HCT116 (cell line): ENCODE results near the gene ANTXRL. TPM values are rescaled to one million over a fixed set of nuclear protein-coding genes. Genes with fewer than 3 reads are reported as not detected.

Experiments used
- ATAC-seq: fragments of 200-7000 bp; cut with Tn5 transposase; 2 replicates; pipeline ENCODE4 v1.9.1; 2020; ENCODE audit warnings: mild to moderate bottlenecking, moderate library complexity
- BruUV-seq: library from RNA; stranded (reverse); fragments of 400-500 nt; replicated peaks from 2 replicates; lab custom pipeline; 2021; lab: Mats Ljungman, UMichigan
- CTCF ChIA-PET: fragments of 300-600 bp; sonication (Branson Sonifier 250); formaldehyde crosslinking; loops from one replicate; lab custom pipeline; 2021; ENCODE audit warnings: antibody characterized with exemption; lab: Charles Lee
- POLR2A ChIA-PET: fragments of 300-600, 350-600 bp; sonication (Branson Sonifier 250); formaldehyde crosslinking; loops from one replicate; lab custom pipeline; 2021; ENCODE audit warnings: antibody characterized with exemption; lab: Charles Lee
- RAD21 ChIA-PET, 2 experiments: fragments of 300-600 bp; sonication (Branson Sonifier 250); formaldehyde crosslinking; loops; one replicate each; lab custom pipeline; 2023; ENCODE audit warnings: low total read pairs in 2 of 2; ENCODE audit not compliant: uncharacterized antibody in 2 of 2, unreplicated experiment in 2 of 2, low non-redundant PET in 1 of 2; lab: Charles Lee
- DNase-seq: peaks from one replicate; pipeline ENCODE4 v3.0.0-alpha.2; 2010; ENCODE audit warnings: low read depth, low spot score
- H2AFZ ChIP-seq: fragments of 200-600 bp; shearing (Covaris generic), sonication (generic); 2 replicates; pipeline ENCODE4 v1.6.1; 2017; ENCODE audit warnings: low read depth, mixed run types, mixed read lengths, antibody characterized with exemption, low read length; ENCODE audit not compliant: poor library complexity, severe bottlenecking
- H3K27ac ChIP-seq: 2 replicates; pipeline ENCODE4 v1.5.1; 2012; ENCODE audit warnings: low read depth, low read length
- H3K27me3 ChIP-seq: fragments of 200-600 bp; sonication (generic); 2 replicates; pipeline ENCODE4 v1.6.1; 2016; ENCODE audit warnings: mixed run types, low read length, mixed read lengths; ENCODE audit not compliant: insufficient read depth
- H3K36me3 ChIP-seq, 2 experiments: fragments of 200-500 bp in 1 of 2; fragments of 200-600 bp in 1 of 2; sonication (Bioruptor generic) in 1 of 2; sonication (generic) in 1 of 2; 2 replicates each; pipeline versions ENCODE4 v1.5.1 to v1.6.1; 2014 to 2016; ENCODE audit warnings: low read length in 2 of 2, inconsistent platforms in 1 of 2, mixed read lengths in 1 of 2, mixed run types in 1 of 2; ENCODE audit not compliant: insufficient read depth in 2 of 2, control insufficient read depth in 1 of 2
- H3K4me1 ChIP-seq, 2 experiments: fragments of 200-600 bp in 1 of 2; sonication (generic) in 1 of 2; 2 replicates each; pipeline versions ENCODE4 v1.5.1 to v1.6.1; 2012 to 2017; ENCODE audit warnings: low read length in 2 of 2, inconsistent platforms in 1 of 2, mild to moderate bottlenecking in 1 of 2, mixed read lengths in 1 of 2, mixed run types in 1 of 2, moderate library complexity in 1 of 2; ENCODE audit not compliant: insufficient read depth in 2 of 2, control insufficient read depth in 1 of 2
- H3K4me2 ChIP-seq: fragments of 200-600 bp; sonication (generic); 2 replicates; pipeline ENCODE4 v1.6.1; 2017; ENCODE audit warnings: mixed run types, low read length, mixed read lengths
- H3K4me3 ChIP-seq, 2 experiments: fragments of 200-600 bp in 1 of 2; sonication (generic) in 1 of 2; replicated peaks in 1 of 2; 2 replicates each; pipeline ENCODE4 v1.5.1; 2011 to 2016; ENCODE audit warnings: low read length in 2 of 2, control low read depth in 1 of 2, low read depth in 1 of 2, mild to moderate bottlenecking in 1 of 2, mixed read lengths in 1 of 2, mixed run types in 1 of 2
- H3K79me2 ChIP-seq: fragments of 200-600 bp; sonication (generic); 2 replicates; pipeline ENCODE4 v1.6.1; 2017; ENCODE audit warnings: mild to moderate bottlenecking, mixed run types, low read length, moderate library complexity, mixed read lengths; ENCODE audit not compliant: insufficient read depth
- H3K9ac ChIP-seq: fragments of 200-600 bp; sonication (generic); 2 replicates; pipeline ENCODE4 v1.6.1; 2016; ENCODE audit warnings: low read length, mixed read lengths
- H3K9me2 ChIP-seq: fragments of 200-600 bp; sonication (generic), shearing (Covaris generic); 2 replicates; pipeline ENCODE4 v1.6.1; 2017; ENCODE audit warnings: mixed run types, mild to moderate bottlenecking, moderate library complexity; ENCODE audit not compliant: insufficient read depth
- H3K9me3 ChIP-seq, 2 experiments: fragments of 200-500 bp in 1 of 2; fragments of 200-600 bp in 1 of 2; sonication (Bioruptor generic) in 1 of 2; sonication (generic) in 1 of 2; 2 replicates each; pipeline ENCODE4 v1.6.1; 2014 to 2017; ENCODE audit warnings: low read length in 2 of 2, mixed read lengths in 2 of 2, inconsistent platforms in 1 of 2, low read depth in 1 of 2, mild to moderate bottlenecking in 1 of 2, mixed run types in 1 of 2, moderate library complexity in 1 of 2; ENCODE audit not compliant: control insufficient read depth in 1 of 2, insufficient read depth in 1 of 2
- H4K20me1 ChIP-seq: fragments of 200-600 bp; sonication (generic), shearing (Covaris generic); 2 replicates; pipeline ENCODE4 v1.6.1; 2017; ENCODE audit warnings: mixed run types, mild to moderate bottlenecking, moderate library complexity; ENCODE audit not compliant: insufficient read depth
- EGR1 ChIP-seq: IDR thresholded peaks from 2 replicates; pipeline ENCODE4 v1.6.1; 2012; ENCODE audit warnings: low read depth
- EZH2phosphoT487 ChIP-seq: fragments of 200-600 bp; IDR thresholded peaks from 2 replicates; pipeline ENCODE4 v1.6.1; 2018; ENCODE audit warnings: antibody characterized with exemption, borderline replicate concordance
- POLR2A ChIP-seq: IDR thresholded peaks from 2 replicates; pipeline ENCODE4 v1.7.0; 2011; ENCODE audit warnings: borderline replicate concordance; ENCODE audit not compliant: insufficient read depth, insufficient read length; ENCODE audit errors: extremely low read depth
- TCF7L2 ChIP-seq: IDR thresholded peaks from 2 replicates; pipeline ENCODE4 v1.7.0; 2011; ENCODE audit warnings: borderline replicate concordance, inconsistent platforms; ENCODE audit not compliant: insufficient read depth, insufficient read length; ENCODE audit errors: extremely low read depth
- ZFX ChIP-seq: fragments of 450-650 bp; IDR thresholded peaks from 2 replicates; pipeline ENCODE4 v1.6.1; 2017
- ZNF274 ChIP-seq: fragments of 200-500 bp; sonication (Bioruptor generic); IDR thresholded peaks from 2 replicates; pipeline ENCODE4 v1.6.1; 2014; ENCODE audit warnings: mild to moderate bottlenecking, low read depth, low read length, inconsistent platforms
- intact Hi-C: fragments of 100-400 bp; cut with micrococcal nuclease; formaldehyde crosslinking; loops from 2 replicates; pipeline ENCODE4 v1.10.0; 2022
- total RNA-seq: library from RNA; stranded (reverse); gene quantifications from one replicate; pipeline ENCODE4 v1.2.1, GENCODE V29; 2021; ENCODE audit not compliant: unreplicated experiment
- TF ChIP-seq, protein P1 (sequence below): IDR thresholded peaks from 2 replicates; pipeline ENCODE4 v1.6.1; 2012
- TF ChIP-seq, protein P2 (sequence below): IDR thresholded peaks from 2 replicates; pipeline ENCODE4 v1.6.1; 2012
- TF ChIP-seq, protein P3 (sequence below): IDR thresholded peaks from 2 replicates; pipeline ENCODE4 v1.6.1; 2011; ENCODE audit warnings: mild to moderate bottlenecking, low read length, moderate library complexity; ENCODE audit not compliant: insufficient replicate concordance; ENCODE audit errors: extremely low read depth

Gene ANTXRL
- total RNA-seq, 1 experiment from 2014 or later, result not detected

DNA sequence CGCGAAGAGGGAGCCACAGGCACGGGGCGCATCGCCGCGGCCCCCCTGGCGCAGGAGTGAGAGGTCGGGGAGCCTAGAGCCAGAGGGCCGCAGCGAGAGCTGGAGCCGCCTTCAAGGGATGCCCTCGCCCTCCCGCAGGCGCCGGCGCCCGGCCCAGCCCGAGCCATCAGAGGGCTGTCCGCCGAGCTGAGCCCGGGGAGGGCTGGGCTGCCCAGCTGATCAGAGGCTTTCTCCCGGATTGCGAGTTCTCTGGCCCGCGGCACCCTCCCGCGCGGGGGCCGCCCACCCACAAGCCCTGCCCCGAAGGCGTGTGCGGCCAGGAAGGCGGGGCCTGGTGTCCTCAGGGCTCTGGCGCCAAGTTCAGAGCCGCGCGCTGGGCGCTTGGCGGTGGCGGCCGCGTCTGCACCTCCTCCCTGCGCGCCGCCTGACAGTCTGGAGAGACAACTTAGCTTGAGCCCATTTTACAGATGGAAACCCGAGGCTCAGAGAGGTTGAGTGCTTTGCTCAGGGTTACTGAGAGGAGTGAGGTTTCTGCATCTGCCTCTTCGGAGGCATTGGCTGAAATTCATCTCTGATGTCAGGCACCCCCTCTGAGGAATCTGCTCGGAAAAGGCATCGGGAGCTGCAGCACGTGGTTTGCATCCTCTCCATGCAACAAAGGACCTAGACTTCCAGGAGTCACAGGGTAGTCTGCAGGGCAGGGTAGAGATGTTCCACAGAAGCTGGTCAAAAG, 3.8 kb upstream of the ANTXRL start:
- 0 out of 2 replicates have a peak overlapping the region, but pooled peaks have one; percentile 14 for H3K9ac ChIP-seq
- intact Hi-C loops, result no loop called here
- ChIA-PET CTCF (no interaction called here), POLR2A (interaction anchor here (1.0 kb wide), 1 partner anchor 175 kb away, joined by 3 read pairs; no protein-coding TSS in a partner anchor), RAD21 (interaction anchor here in 1 of 2 experiments (0.8 kb wide), 1 partner anchor 177 kb away, joined by 3 read pairs; no protein-coding TSS in a partner anchor)
- no peaks in the 10 kb centered on the region for H3K9me2 ChIP-seq
- TF ChIP-seq, protein P1, sequence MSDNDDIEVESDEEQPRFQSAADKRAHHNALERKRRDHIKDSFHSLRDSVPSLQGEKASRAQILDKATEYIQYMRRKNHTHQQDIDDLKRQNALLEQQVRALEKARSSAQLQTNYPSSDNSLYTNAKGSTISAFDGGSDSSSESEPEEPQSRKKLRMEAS, result no peak
- no peak for TF ChIP-seq ZNF274
- TF ChIP-seq TCF7L2, result peak; percentile 66
- no peak for TF ChIP-seq POLR2A
- TF ChIP-seq, protein P2, sequence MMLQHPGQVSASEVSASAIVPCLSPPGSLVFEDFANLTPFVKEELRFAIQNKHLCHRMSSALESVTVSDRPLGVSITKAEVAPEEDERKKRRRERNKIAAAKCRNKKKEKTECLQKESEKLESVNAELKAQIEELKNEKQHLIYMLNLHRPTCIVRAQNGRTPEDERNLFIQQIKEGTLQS, result no peak
- TF ChIP-seq EGR1, result peak; percentile 35; the same call in 1 of the 2 replicates
- TF ChIP-seq ZFX, result no peak
- no peak for TF ChIP-seq EZH2phosphoT487
- TF ChIP-seq, protein P3, sequence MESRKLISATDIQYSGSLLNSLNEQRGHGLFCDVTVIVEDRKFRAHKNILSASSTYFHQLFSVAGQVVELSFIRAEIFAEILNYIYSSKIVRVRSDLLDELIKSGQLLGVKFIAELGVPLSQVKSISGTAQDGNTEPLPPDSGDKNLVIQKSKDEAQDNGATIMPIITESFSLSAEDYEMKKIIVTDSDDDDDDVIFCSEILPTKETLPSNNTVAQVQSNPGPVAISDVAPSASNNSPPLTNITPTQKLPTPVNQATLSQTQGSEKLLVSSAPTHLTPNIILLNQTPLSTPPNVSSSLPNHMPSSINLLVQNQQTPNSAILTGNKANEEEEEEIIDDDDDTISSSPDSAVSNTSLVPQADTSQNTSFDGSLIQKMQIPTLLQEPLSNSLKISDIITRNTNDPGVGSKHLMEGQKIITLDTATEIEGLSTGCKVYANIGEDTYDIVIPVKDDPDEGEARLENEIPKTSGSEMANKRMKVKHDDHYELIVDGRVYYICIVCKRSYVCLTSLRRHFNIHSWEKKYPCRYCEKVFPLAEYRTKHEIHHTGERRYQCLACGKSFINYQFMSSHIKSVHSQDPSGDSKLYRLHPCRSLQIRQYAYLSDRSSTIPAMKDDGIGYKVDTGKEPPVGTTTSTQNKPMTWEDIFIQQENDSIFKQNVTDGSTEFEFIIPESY, result no peak
- H3K4me1 ChIP-seq, result peaks cover 14 to 16% of the 10 kb centered on the region in 2 experiments; a peak in 3 of 4 replicates
- H3K4me2 ChIP-seq, result peak overlapping the region; percentile 72
- ATAC-seq (peak; percentile 83), DNase-seq (peak; percentile 27)
- H3K79me2 ChIP-seq, result no peaks in the 10 kb centered on the region
- H3K4me3 ChIP-seq, result peak overlapping the region; percentile 28 to 49
- H3K27ac ChIP-seq, result no peak overlapping the region
- H4K20me1 ChIP-seq, result no peaks in the 10 kb centered on the region
- no peaks in the 10 kb centered on the region for H3K36me3 ChIP-seq
- H2AFZ ChIP-seq, result no peak overlapping the region
- H3K27me3 ChIP-seq, result no peaks in the 10 kb centered on the region
- no TSS peak for BruUV-seq
- no peaks in the 10 kb centered on the region for H3K9me3 ChIP-seq
